Esophagus (tissue), 2 donors: ENCODE results near the gene ABCD3. TPM values are rescaled to one million over a fixed set of nuclear protein-coding genes. Genes with fewer than 3 reads are reported as not detected.

Source experiments
- H3K27ac ChIP-seq, 2 donors: one replicate each; pipeline ENCODE4 v1.5.1; 2013; ENCODE audit warnings: low read depth in 2 of 2, mild to moderate bottlenecking in 2 of 2, inconsistent platforms in 1 of 2, low read length in 1 of 2, moderate library complexity in 1 of 2
- H3K27me3 ChIP-seq, 2 donors: one replicate each; pipeline ENCODE4 v1.6.1; 2013; ENCODE audit warnings: low read length in 2 of 2, control low read depth in 1 of 2, mild to moderate bottlenecking in 1 of 2; ENCODE audit not compliant: insufficient read depth in 2 of 2, control insufficient read depth in 1 of 2
- H3K36me3 ChIP-seq, 2 donors: one replicate each; pipeline ENCODE4 v1.6.1; 2013; ENCODE audit warnings: low read length in 1 of 2; ENCODE audit not compliant: control insufficient read depth in 2 of 2, insufficient read depth in 2 of 2
- H3K4me1 ChIP-seq, 2 donors: one replicate each; pipeline ENCODE4 v1.6.1; 2013; ENCODE audit warnings: low read length in 1 of 2; ENCODE audit not compliant: control insufficient read depth in 2 of 2, insufficient read depth in 2 of 2
- H3K4me3 ChIP-seq, 2 donors: one replicate each; pipeline ENCODE4 v1.5.1; 2013; ENCODE audit warnings: low read length in 2 of 2, mild to moderate bottlenecking in 2 of 2, low read depth in 1 of 2, moderate library complexity in 1 of 2
- H3K9me3 ChIP-seq, 2 donors: one replicate each; pipeline ENCODE4 v1.6.1; 2013; ENCODE audit warnings: mild to moderate bottlenecking in 2 of 2, low read depth in 1 of 2, low read length in 1 of 2, moderate library complexity in 1 of 2; ENCODE audit not compliant: control insufficient read depth in 2 of 2, insufficient read depth in 1 of 2
- WGBS, 2 donors: extraction: QIAGEN DNeasy Blood & Tissue Kit; methylation state at CpG; one replicate each; pipeline ENCODE4 v1.1.7; 2013; 5-methylcytosine and 5-hydroxymethylcytosine counted together
- polyA plus RNA-seq, 2 donors: library from polyadenylated mRNA; stranded (reverse); fragments of 200-250 nt; gene quantifications; one replicate each; pipeline ENCODE4 v1.2.3, GENCODE V29; 2013
- donor health status: healthy with polysubstance abuse.
- donor health status: Bipolar disorder and iron deficiency.

ABCD3 gene
- polyA plus RNA-seq, 2 donors, result 12.6 to 17.7 TPM

DNA sequence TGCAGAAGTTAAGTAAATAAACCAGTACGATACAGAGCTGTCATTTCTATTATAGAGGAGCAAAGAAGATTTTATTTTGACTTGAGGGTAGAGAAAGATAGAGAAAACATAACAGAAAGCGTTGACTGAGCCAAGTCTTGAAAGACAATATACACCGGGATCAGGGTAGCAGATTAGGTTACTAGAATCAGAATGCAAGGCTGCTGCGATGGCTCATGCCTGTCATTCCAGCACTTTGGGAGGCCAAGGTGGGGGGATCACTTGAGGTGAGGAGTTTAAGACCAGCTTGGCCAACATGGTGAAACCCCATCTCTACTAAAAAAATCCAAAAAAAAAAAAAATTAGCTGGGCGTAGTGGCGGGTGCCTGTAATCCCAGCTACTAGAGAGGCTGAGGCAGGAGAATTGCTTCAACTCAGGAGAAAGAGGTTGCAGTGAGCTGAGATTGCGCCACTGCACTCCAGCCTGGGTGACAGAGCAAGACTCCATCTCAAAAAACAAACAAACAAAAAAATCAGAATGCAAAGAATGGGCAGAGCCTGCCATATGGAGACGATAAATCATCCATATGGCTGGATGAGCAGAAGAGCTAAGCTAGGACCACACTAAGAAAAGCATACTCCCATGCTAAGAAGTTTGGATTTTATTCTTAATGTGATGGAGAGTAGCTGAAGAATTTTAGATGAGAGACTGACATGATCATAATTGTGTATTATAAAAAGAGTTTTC lies 9.9 kb upstream of the ABCD3 start:
- H3K27ac ChIP-seq, result no peak overlapping the region
- WGBS, 2 donors, result 81 to 82% methylated on average over 8 of the region's 8 CpGs
- no peaks in the 10 kb centered on the region for H3K27me3 ChIP-seq
- no peak overlapping the region for H3K4me3 ChIP-seq
- H3K36me3 ChIP-seq, result no peaks in the 10 kb centered on the region
- H3K4me1 ChIP-seq, result no peaks in the 10 kb centered on the region
- H3K9me3 ChIP-seq, result no peaks in the 10 kb centered on the region

DNA sequence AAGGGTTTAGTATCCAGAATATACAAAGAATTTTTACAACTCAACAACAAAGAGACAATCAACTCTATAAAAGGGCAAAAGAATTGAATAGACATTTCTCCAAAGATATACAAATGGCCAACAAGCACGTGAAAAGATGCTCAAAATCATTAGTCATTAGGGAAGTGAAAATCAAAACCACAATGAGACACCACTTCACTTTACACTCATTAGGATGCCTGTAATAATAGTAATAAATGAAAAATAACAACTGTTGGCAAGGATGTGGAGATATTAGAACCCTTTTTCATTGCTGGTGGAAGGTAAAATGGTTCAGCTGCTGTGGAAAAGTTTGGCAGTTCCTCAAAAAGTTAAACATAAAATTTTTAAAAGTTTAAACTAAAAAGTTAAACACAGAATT lies 7.0 kb upstream of the ABCD3 start:
- Histone ChIP-seq H3K4me3 (no peak overlapping the region), H3K9me3 (no peaks in the 10 kb centered on the region), H3K27ac (no peak overlapping the region), H3K27me3 (no peaks in the 10 kb centered on the region), H3K4me1 (no peaks in the 10 kb centered on the region), H3K36me3 (no peaks in the 10 kb centered on the region)
- whole genome bisulfite sequencing, 2 donors, result 49 to 51% methylated on average over 1 of the region's 1 CpG

DNA sequence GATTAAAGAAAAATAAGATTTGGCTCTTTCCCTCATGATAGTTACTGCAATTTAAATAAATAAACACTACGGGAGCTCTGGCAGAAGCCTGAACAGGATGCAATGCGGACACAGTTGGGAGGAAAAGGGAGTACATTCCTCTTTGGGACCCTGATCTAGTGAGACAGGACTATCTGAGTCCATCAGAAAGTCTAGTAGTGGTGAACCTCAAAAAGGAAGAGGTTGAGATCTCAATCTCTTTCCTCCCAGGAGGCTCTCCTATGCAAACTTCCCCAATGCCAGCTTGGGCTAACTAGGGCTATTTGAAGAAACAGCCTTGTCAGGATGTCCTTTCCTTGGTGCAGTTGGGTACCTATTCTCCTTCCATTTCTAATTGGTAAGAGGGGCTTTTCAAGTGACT lies 4.9 kb upstream of the ABCD3 start:
- Histone ChIP-seq H3K4me1 (no peaks in the 10 kb centered on the region), H3K27ac (no peak overlapping the region), H3K9me3 (no peaks in the 10 kb centered on the region), H3K4me3 (no peak overlapping the region), H3K27me3 (no peaks in the 10 kb centered on the region), H3K36me3 (no peaks in the 10 kb centered on the region)
- WGBS, 2 donors, result 79 to 85% methylated on average over 2 of the region's 2 CpGs

DNA sequence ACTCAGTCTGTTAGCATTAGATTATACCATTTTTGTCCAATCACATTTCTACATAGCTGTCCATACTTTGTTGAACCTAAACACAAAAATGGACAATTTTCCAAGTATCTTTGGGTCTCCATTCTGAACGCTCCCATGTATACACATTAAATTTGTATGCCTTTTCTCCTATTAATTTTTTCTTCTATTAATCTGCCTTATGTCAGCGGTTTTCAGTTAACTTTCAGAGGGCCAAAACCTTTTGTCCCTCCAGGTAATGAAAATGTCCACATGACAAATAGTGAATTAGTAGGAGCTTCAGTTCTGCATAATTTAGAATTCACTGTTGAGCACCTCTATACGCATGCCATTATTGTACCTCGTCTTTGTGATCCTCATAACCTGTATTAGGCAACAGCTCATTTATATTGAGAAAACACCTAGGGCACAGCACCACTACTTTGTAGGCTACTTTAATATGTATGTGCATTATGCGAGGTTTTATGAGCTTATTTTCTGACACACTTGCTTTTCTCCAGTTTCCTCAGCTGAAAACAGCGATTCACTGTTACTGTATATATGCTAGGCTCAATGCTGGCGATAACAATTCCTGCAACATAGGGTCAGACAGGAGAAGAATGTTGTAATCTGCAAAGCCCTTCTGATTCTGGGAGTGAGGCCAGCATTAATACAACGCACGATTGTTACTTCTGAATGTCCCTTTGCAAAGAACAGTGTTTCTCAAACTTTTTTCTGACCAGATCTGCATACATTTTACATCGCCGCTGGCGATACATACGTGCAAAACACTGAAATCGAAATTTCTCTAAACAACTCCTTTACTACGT lies 1.1 kb upstream of the ABCD3 start:
- peaks cover 0 to 2% of the 10 kb centered on the region in 2 donors for H3K4me1 ChIP-seq
- 22 to 29% methylated on average over 15 of the region's 15 CpGs for WGBS, 2 donors
- no peaks in the 10 kb centered on the region for H3K27me3 ChIP-seq
- H3K9me3 ChIP-seq, result no peaks in the 10 kb centered on the region
- H3K27ac ChIP-seq, result peak overlapping the region; percentile 94 to 97
- H3K36me3 ChIP-seq, result no peaks in the 10 kb centered on the region
- H3K4me3 ChIP-seq, result peak overlapping the region in 1 of 2 donors; percentile 82

DNA sequence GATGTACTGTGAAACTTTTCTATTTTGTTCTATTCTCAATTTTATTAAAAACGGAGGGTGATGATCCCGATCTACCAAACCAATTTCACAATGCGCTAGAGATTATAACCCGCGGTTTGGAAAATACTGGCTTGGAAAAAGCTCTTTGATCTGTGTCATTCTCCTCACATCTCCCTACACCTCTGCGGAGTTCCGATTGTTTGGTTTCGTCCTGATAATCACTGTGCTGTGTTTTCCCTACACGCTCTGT lies 536 bp upstream of the ABCD3 start:
- Histone ChIP-seq H3K36me3 (no peaks in the 10 kb centered on the region), H3K27ac (peak overlapping the region; percentile 94 to 97)
- WGBS, 2 donors, result 4 to 6% methylated on average over 9 of the region's 9 CpGs

DNA sequence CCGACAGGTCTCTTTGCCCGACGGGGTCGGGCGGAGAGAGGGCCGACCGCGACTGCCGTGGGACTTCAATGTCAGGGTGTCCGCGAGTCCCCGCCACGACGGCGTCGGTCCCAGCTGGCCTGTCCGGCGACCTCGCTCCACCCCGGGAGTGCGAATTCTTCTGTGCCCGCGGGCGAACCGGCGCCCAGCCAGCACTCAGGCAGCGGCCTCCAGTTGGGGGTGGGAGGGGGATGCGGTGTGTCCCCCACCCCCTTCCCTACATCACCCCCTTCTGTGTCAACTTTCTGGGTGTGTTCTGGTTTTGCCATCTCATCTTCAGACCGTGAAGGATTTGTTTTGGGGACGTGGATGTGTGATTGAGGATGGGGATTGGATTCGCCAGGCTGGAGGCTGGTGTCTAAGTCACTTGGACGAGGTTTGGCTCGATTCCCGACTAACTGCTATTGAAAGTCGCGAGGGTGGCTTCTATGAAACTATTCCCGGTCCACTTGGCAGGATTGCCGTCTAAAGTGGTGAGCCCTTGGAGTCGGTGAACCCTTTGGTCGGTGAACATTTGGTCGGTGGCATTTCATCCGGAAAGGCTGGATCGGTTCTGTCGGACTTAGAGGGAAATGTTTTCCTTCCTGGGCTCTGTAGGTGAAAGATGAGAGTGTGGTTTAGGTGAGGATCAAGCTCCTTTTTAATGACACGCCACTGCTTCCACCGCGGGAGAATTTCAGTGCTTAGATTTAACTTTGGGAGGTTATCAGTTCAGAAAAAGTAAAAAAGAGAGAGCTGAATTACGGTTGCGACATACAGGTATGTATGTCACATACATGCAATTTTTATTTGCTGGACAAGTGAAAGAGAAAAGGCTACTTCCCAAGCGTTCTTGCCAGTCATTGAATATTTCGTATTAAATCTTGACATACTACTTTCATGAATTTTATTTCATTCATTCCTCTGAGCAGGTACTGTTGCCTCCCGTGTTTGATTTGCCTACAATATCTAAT lies 771 bp downstream of the ABCD3 start:
- WGBS, 2 donors, result 3 to 4% methylated on average over 52 of the region's 52 CpGs
- H3K4me1 ChIP-seq, result peaks cover 0 to 4% of the 10 kb centered on the region in 2 donors

More for the DNA sequence above, 536 bp upstream of the ABCD3 start:
- H3K27me3 ChIP-seq, result no peaks in the 10 kb centered on the region
- H3K4me1 ChIP-seq, result peaks cover 0 to 4% of the 10 kb centered on the region in 2 donors
- no peaks in the 10 kb centered on the region for H3K9me3 ChIP-seq
- peak overlapping the region; percentile 82 to 97 for H3K4me3 ChIP-seq

DNA sequence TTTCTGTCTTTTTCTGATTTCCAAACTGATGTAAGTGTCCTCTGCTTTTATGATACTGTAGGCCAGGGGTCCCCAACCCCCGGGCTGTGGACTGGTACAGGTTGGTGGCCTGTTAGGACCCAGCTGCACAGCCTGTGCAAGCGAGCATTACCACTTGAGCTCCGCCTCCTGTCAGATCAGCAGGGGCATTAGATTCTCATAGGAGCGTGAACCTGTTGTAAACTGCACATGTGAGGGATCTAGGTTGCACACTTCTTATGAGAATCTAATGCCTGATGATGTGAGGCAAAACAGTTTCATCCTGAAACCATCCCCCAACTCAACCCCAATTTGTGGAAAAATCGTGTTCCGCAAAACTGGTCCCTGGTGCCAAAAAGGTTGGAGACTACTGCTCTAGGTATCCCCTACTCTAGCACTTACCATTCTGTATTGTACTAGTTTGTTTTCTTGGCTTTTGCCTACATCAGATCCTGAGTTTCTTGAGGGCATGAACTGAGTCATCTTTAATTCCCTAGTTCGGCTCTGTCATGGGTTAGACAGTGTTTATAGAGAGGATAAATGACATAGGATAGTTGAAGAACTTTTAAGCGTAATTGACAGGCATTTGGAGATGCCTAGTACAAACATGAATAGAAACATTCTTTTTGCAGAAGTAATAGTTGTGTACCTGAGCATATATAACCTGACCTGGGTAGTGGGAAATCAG lies 4.1 kb downstream of the ABCD3 start:
- Histone ChIP-seq H3K4me1 (peaks cover 0 to 4% of the 10 kb centered on the region in 2 donors), H3K9me3 (no peaks in the 10 kb centered on the region), H3K27ac (peak overlapping the region in 1 of 2 donors; percentile 3), H3K36me3 (no peaks in the 10 kb centered on the region), H3K4me3 (no peak overlapping the region), H3K27me3 (no peaks in the 10 kb centered on the region)
- 64 to 72% methylated on average over 8 of the region's 8 CpGs for WGBS, 2 donors

More for the DNA sequence above, 771 bp downstream of the ABCD3 start:
- peak overlapping the region; percentile 94 to 97 for H3K27ac ChIP-seq
- no peaks in the 10 kb centered on the region for H3K9me3 ChIP-seq
- H3K27me3 ChIP-seq, result no peaks in the 10 kb centered on the region
- no peaks in the 10 kb centered on the region for H3K36me3 ChIP-seq
- peak overlapping the region; percentile 82 to 97 for H3K4me3 ChIP-seq

DNA sequence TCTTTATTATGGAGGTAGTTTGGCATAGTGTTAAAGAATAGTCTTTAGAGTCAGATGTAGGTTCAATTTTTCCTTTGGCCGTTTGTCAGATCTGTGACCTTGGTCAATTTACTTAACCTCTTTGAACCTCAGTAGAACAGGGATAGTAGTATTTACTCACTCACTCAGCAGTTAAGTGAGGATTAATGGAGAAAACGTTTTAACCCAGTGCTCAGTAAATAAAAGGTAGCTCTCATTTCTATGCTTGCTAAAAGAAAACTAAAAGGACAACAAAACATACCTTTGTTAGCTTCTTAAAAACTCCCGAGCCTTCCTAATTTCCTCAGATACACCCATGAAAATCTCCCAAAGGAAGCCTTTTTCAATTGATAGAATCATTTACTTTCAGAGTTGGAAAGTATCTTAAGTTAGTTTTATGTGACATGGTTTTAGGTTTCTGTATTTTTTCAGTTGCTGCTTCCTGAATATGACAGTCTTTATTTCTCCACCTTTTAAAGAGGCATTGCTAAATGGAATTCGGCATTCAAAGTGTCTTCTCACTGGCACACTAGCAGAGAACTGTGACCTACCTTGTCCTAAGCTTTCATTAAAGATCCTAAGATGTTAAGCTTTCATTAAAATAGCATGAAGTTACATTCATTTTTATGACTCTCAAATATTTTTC lies 7.8 kb downstream of the ABCD3 start:
- Histone ChIP-seq H3K4me3 (no peak overlapping the region), H3K27ac (no peak overlapping the region), H3K27me3 (no peaks in the 10 kb centered on the region), H3K4me1 (peaks cover 0 to 4% of the 10 kb centered on the region in 2 donors), H3K36me3 (no peaks in the 10 kb centered on the region), H3K9me3 (peaks cover 0 to 2% of the 10 kb centered on the region in 2 donors)
- 29 to 35% methylated on average over 4 of the region's 4 CpGs for WGBS, 2 donors
